Mesenchymal stem cell (in vitro differentiated cells and primary cell): ENCODE measurements around the gene GALK2.

Source experiments
- DNase-seq: peaks from one replicate; pipeline ENCODE4 v3.0.0-alpha.2; 2013
- H2AFZ ChIP-seq: one replicate; pipeline ENCODE4 v1.6.1; 2013; ENCODE audit warnings: low read depth, mild to moderate bottlenecking, control low read depth, inconsistent platforms, low read length, moderate library complexity
- H2AK5ac ChIP-seq: 2 replicates; pipeline ENCODE4 v1.6.1; 2013; ENCODE audit warnings: low read length, moderate library complexity, mild to moderate bottlenecking, inconsistent platforms; ENCODE audit not compliant: severe bottlenecking
- H2BK120ac ChIP-seq: one replicate; pipeline ENCODE4 v1.6.1; 2013; ENCODE audit warnings: low read depth, mild to moderate bottlenecking, inconsistent platforms, low read length, moderate library complexity
- H2BK12ac ChIP-seq, 2 experiments: one replicate each; pipeline ENCODE4 v1.6.1; 2013; ENCODE audit warnings: inconsistent platforms in 2 of 2, low read length in 2 of 2, mild to moderate bottlenecking in 2 of 2, moderate library complexity in 2 of 2, control low read depth in 1 of 2
- H2BK15ac ChIP-seq: one replicate; pipeline ENCODE4 v1.6.1; 2013; ENCODE audit warnings: mild to moderate bottlenecking, low read depth, inconsistent platforms; ENCODE audit not compliant: poor library complexity, severe bottlenecking
- H2BK5ac ChIP-seq: 2 replicates; pipeline ENCODE4 v1.6.1; 2013; ENCODE audit warnings: low read depth, mild to moderate bottlenecking, low read length, control low read depth, inconsistent platforms; ENCODE audit not compliant: poor library complexity, severe bottlenecking
- H3K14ac ChIP-seq, 2 experiments: one replicate each; pipeline ENCODE4 v1.6.1; 2013; ENCODE audit warnings: inconsistent platforms in 2 of 2, low read length in 2 of 2, control low read depth in 1 of 2, mild to moderate bottlenecking in 1 of 2, moderate library complexity in 1 of 2
- H3K18ac ChIP-seq, 2 experiments: one replicate each; pipeline ENCODE4 v1.6.1; 2013; ENCODE audit warnings: inconsistent platforms in 2 of 2, low read length in 2 of 2, control low read depth in 1 of 2, low read depth in 1 of 2, mild to moderate bottlenecking in 1 of 2
- H3K23ac ChIP-seq, 2 experiments: one replicate each; pipeline ENCODE4 v1.6.1; 2013; ENCODE audit warnings: inconsistent platforms in 2 of 2, low read length in 2 of 2, mild to moderate bottlenecking in 2 of 2, moderate library complexity in 2 of 2, control low read depth in 1 of 2
- H3K27ac ChIP-seq: 2 replicates; pipeline ENCODE4 v1.5.1; 2013; ENCODE audit warnings: mild to moderate bottlenecking, moderate library complexity, low read length, control low read depth, inconsistent platforms; ENCODE audit not compliant: poor library complexity, severe bottlenecking
- H3K27me3 ChIP-seq, 2 experiments: 2 replicates each; pipeline versions ENCODE4 v1.6.1 to v1.7.0; 2013; ENCODE audit warnings: low read length in 2 of 2, mild to moderate bottlenecking in 2 of 2, moderate library complexity in 2 of 2, control low read depth in 1 of 2, inconsistent platforms in 1 of 2; ENCODE audit not compliant: control insufficient read depth in 1 of 2, insufficient read depth in 1 of 2
- H3K36me3 ChIP-seq, 2 experiments: 2 replicates each; pipeline versions ENCODE4 v1.6.1 to v1.7.0; 2013; ENCODE audit warnings: low read length in 2 of 2, control low read depth in 1 of 2, inconsistent platforms in 1 of 2, low read depth in 1 of 2, mild to moderate bottlenecking in 1 of 2; ENCODE audit not compliant: insufficient read depth in 2 of 2, control insufficient read depth in 1 of 2
- H3K4ac ChIP-seq, 2 experiments: one replicate each; pipeline ENCODE4 v1.6.1; 2013; ENCODE audit warnings: inconsistent platforms in 2 of 2, low read length in 2 of 2, mild to moderate bottlenecking in 2 of 2, moderate library complexity in 2 of 2, control low read depth in 1 of 2, low read depth in 1 of 2
- H3K4me1 ChIP-seq: 2 replicates; pipeline ENCODE4 v1.6.1; 2013; ENCODE audit warnings: low read depth, low read length, control low read depth; ENCODE audit not compliant: control insufficient read depth, insufficient read depth
- H3K4me2 ChIP-seq: 2 replicates; pipeline ENCODE4 v1.6.1; 2013; ENCODE audit warnings: low read length, mild to moderate bottlenecking, inconsistent platforms; ENCODE audit not compliant: poor library complexity, severe bottlenecking
- H3K4me3 ChIP-seq, 2 experiments: 2 replicates each; pipeline versions ENCODE4 v1.5.1 to v1.7.0; 2013; ENCODE audit warnings: low read length in 2 of 2, mild to moderate bottlenecking in 2 of 2, control low read depth in 1 of 2, low read depth in 1 of 2; ENCODE audit not compliant: insufficient read depth in 1 of 2
- H3K79me1 ChIP-seq: replicated peaks from 2 replicates; pipeline ENCODE4 v1.6.1; 2013; ENCODE audit warnings: mild to moderate bottlenecking, control low read depth, low read length, inconsistent platforms; ENCODE audit not compliant: poor library complexity, severe bottlenecking
- H3K9ac ChIP-seq: 2 replicates; pipeline ENCODE4 v1.7.0; 2013; ENCODE audit warnings: mild to moderate bottlenecking, low read length, moderate library complexity
- H3K9me3 ChIP-seq: 2 replicates; pipeline ENCODE4 v1.7.0; 2013; ENCODE audit warnings: mild to moderate bottlenecking, low read length; ENCODE audit not compliant: control insufficient read depth
- H4K8ac ChIP-seq: one replicate; pipeline ENCODE4 v1.6.1; 2013; ENCODE audit warnings: inconsistent platforms, mild to moderate bottlenecking, low read length, moderate library complexity
- H4K91ac ChIP-seq: one replicate; pipeline ENCODE4 v1.6.1; 2013; ENCODE audit warnings: mild to moderate bottlenecking, low read length, inconsistent platforms
- WGBS: methylation state at CpG from one replicate; pipeline ENCODE4 v1.1.7; 2013; ENCODE audit warnings: mixed read lengths; 5-methylcytosine and 5-hydroxymethylcytosine counted together

GALK2 gene

DNA sequence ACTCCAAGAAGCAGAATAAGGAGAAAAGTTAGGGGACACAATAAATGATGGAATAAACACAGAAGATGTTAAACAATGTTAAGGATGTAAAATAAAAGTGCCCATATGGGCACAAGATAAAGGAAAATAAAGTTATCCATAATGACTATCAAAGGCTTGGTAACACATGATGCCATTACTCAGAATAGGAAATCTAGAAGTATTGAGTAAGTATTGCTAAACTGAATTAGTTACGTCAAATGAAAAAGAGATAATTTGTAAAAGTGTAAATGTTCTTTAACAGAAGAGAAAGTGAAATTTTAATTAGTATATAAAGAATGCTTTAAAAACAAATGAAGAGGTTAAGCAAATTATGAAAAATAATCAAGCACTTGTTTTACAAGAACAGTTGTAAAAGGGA, 21.3 kb upstream of the GALK2 start:
- no peaks in the 10 kb centered on the region for H3K4me1 ChIP-seq
- DNase-seq, result no peak
- no peak overlapping the region for H2BK15ac ChIP-seq
- H2BK5ac ChIP-seq, result no peak overlapping the region
- no peaks in the 10 kb centered on the region for H3K9me3 ChIP-seq
- no peak overlapping the region for H4K8ac ChIP-seq
- no peak overlapping the region for H3K18ac ChIP-seq
- H4K91ac ChIP-seq, result no peak overlapping the region
- no peak overlapping the region for H3K4me3 ChIP-seq
- H3K23ac ChIP-seq, result no peak overlapping the region
- H3K79me1 ChIP-seq, result no peaks in the 10 kb centered on the region
- H3K36me3 ChIP-seq, result peaks cover under 1 to 17% of the 10 kb centered on the region in 2 experiments
- 100% methylated on average over 1 of the region's 1 CpG for WGBS
- H3K4ac ChIP-seq, result no peak overlapping the region
- H3K9ac ChIP-seq, result no peak overlapping the region
- no peak overlapping the region for H2BK12ac ChIP-seq
- H2AK5ac ChIP-seq, result no peak overlapping the region
- H3K14ac ChIP-seq, result no peak overlapping the region
- no peak overlapping the region for H2BK120ac ChIP-seq
- H3K27me3 ChIP-seq, result no peaks in the 10 kb centered on the region
- H2AFZ ChIP-seq, result no peak overlapping the region
- no peak overlapping the region for H3K27ac ChIP-seq
- H3K4me2 ChIP-seq, result no peak overlapping the region

DNA sequence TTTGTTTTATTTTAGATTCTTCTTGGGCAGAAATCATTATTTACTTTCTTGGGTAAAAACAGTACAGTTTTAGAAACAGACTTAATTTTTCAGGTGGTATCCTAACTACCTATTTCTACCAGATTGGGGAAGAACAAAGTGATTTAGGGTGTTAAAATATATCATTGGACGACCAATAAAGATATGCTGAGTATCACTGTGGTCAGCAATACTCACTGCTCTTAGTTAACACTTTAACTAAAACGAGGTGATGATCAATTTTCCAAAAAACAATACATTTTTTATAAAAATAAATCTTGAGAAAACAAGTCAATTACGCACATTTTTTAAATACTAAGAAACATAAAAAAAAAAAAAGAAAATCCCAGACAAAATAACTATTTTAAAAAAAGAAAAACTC, 18.2 kb upstream of the GALK2 start:
- Histone ChIP-seq H4K8ac (no peak overlapping the region), H3K27me3 (no peaks in the 10 kb centered on the region), H3K14ac (no peak overlapping the region), H3K27ac (no peak overlapping the region), H2BK120ac (no peak overlapping the region), H3K4me3 (no peak overlapping the region), H3K4me1 (no peaks in the 10 kb centered on the region), H2AFZ (no peak overlapping the region), H3K18ac (no peak overlapping the region), H2BK5ac (no peak overlapping the region), H3K9ac (no peak overlapping the region), H2BK15ac (no peak overlapping the region), H3K4me2 (no peak overlapping the region), H2BK12ac (no peak overlapping the region), H3K9me3 (no peaks in the 10 kb centered on the region), H3K36me3 (peaks cover 0 to 7% of the 10 kb centered on the region in 2 experiments), H4K91ac (no peak overlapping the region), H3K23ac (no peak overlapping the region), H2AK5ac (no peak overlapping the region), H3K79me1 (no peaks in the 10 kb centered on the region), H3K4ac (no peak overlapping the region)
- no CpG with 5 or more reads among the region's 3 CpGs for WGBS
- no peak for DNase-seq

DNA sequence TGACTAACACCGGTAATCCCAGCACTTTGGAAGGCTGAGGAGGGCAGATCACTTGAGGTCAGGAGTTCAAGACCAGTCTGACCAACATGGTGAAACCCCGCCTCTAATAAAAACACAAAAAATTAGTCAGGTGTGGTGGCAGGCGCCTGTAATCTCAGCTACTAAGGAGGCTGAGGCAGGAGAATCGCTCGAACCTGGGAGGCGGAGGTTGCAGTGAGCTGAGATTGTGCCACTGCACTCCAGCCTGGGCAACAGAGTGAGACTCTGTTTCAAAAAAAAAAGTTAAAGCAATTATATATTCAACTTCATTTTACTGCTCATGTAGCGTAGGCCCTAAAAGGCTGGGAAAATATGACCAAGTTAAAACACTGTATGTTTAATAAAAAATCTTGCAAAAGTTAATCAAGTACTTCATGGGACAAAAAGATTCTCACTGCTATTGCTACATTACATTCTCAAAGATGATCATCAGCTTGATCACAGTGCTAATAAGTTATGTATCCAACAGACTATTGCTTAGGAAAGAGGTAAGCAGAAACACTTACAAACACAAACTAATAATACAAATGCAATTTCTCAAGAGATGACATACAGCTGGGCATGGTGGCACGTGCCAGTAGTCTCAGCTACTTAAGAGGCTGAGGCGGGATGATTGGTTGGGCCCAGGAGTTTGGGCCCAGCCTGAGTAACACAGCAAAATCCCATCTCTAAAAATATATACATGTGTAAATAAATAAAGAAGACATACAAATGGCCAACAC, 17.3 kb upstream of the GALK2 start:
- H3K4me1 ChIP-seq, result no peaks in the 10 kb centered on the region
- no peak overlapping the region for H2BK120ac ChIP-seq
- H3K27ac ChIP-seq, result no peak overlapping the region
- H3K18ac ChIP-seq, result no peak overlapping the region
- no peak overlapping the region for H2AK5ac ChIP-seq
- H3K14ac ChIP-seq, result no peak overlapping the region
- peaks cover 0 to 7% of the 10 kb centered on the region in 2 experiments for H3K36me3 ChIP-seq
- no peak overlapping the region for H2AFZ ChIP-seq
- no peaks in the 10 kb centered on the region for H3K9me3 ChIP-seq
- H3K79me1 ChIP-seq, result no peaks in the 10 kb centered on the region
- 89% methylated on average over 7 of the region's 9 CpGs for WGBS
- H3K4me2 ChIP-seq, result no peak overlapping the region
- H2BK15ac ChIP-seq, result no peak overlapping the region
- DNase-seq, result no peak
- no peak overlapping the region for H2BK12ac ChIP-seq
- H4K8ac ChIP-seq, result no peak overlapping the region
- H3K9ac ChIP-seq, result no peak overlapping the region
- H4K91ac ChIP-seq, result no peak overlapping the region
- no peak overlapping the region for H3K23ac ChIP-seq
- no peaks in the 10 kb centered on the region for H3K27me3 ChIP-seq
- H3K4ac ChIP-seq, result no peak overlapping the region
- H2BK5ac ChIP-seq, result no peak overlapping the region
- peak overlapping the region in 1 of 2 experiments; percentile 86 for H3K4me3 ChIP-seq

DNA sequence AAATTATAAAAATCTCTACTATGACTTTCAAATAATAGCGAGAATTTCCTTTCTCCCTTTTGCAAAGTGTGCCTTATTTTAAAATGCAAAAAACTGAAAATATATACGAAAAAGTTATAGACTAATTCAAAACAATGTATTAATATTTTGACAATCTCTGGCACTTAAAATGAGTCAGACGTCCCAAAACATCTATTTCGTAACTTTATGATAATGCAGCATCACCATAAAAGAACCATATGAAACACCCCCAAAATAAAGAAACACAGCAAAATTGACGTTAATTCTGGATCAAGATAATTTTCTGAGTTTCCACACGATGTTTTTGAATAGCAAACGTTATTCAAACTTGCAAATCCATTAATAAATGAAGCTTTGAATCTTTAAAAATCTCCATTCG, 15.7 kb upstream of the GALK2 start:
- Histone ChIP-seq H2BK15ac (no peak overlapping the region), H2BK5ac (no peak overlapping the region), H4K8ac (no peak overlapping the region), H2BK12ac (no peak overlapping the region), H4K91ac (no peak overlapping the region), H3K4me3 (peak overlapping the region in 1 of 2 experiments; percentile 86), H3K36me3 (peaks cover 0 to 4% of the 10 kb centered on the region in 2 experiments), H3K14ac (no peak overlapping the region), H3K23ac (no peak overlapping the region), H3K27me3 (no peaks in the 10 kb centered on the region), H2BK120ac (no peak overlapping the region), H3K27ac (no peak overlapping the region), H3K4ac (no peak overlapping the region), H3K79me1 (peaks cover 5% of the 10 kb centered on the region), H2AK5ac (no peak overlapping the region), H3K4me2 (no peak overlapping the region), H3K18ac (no peak overlapping the region), H3K4me1 (no peaks in the 10 kb centered on the region), H3K9ac (peak overlapping the region; percentile 97), H2AFZ (no peak overlapping the region), H3K9me3 (no peaks in the 10 kb centered on the region)
- no peak for DNase-seq
- 16% methylated on average over 3 of the region's 8 CpGs for WGBS
